Aorta (tissue), 5 donors: ENCODE data around the gene COQ4. TPM values are rescaled to one million over a fixed set of nuclear protein-coding genes. Genes with fewer than 3 reads are reported as not detected.

Experiments
- ATAC-seq: fragments of 200-7000 bp; cut with Tn5 transposase; one replicate; pipeline ENCODE4 v1.9.1; 2022; ENCODE audit warnings: moderate library complexity; ENCODE audit not compliant: low FRiP score
- DNase-seq, 2 donors: peaks; one replicate each; pipeline ENCODE4 v3.0.0-alpha.2; 2020
- H3K27ac ChIP-seq, 2 donors: one replicate each; pipeline ENCODE4 v1.5.1; 2013; ENCODE audit warnings: low read length in 2 of 2, mild to moderate bottlenecking in 2 of 2, moderate library complexity in 2 of 2, control low read depth in 1 of 2, inconsistent platforms in 1 of 2, low read depth in 1 of 2
- H3K27me3 ChIP-seq, 2 donors: one replicate each; pipeline ENCODE4 v1.6.1; 2013; ENCODE audit warnings: control low read depth in 1 of 2, low read length in 1 of 2, mild to moderate bottlenecking in 1 of 2, moderate library complexity in 1 of 2; ENCODE audit not compliant: insufficient read depth in 2 of 2, control insufficient read depth in 1 of 2
- H3K36me3 ChIP-seq, 2 donors: one replicate each; pipeline ENCODE4 v1.6.1; 2013; ENCODE audit warnings: control low read depth in 1 of 2, low read length in 1 of 2, mild to moderate bottlenecking in 1 of 2; ENCODE audit not compliant: insufficient read depth in 2 of 2, control insufficient read depth in 1 of 2
- H3K4me1 ChIP-seq, 2 donors: one replicate each; pipeline ENCODE4 v1.6.1; 2013; ENCODE audit warnings: low read length in 2 of 2, control low read depth in 1 of 2, mild to moderate bottlenecking in 1 of 2, moderate library complexity in 1 of 2; ENCODE audit not compliant: insufficient read depth in 2 of 2, control insufficient read depth in 1 of 2
- H3K4me3 ChIP-seq, 2 donors: one replicate each; pipeline ENCODE4 v1.5.1; 2013; ENCODE audit warnings: low read length in 2 of 2, control low read depth in 1 of 2, mild to moderate bottlenecking in 1 of 2
- H3K9me3 ChIP-seq: one replicate; pipeline ENCODE4 v1.6.1; 2013; ENCODE audit warnings: mild to moderate bottlenecking, low read length; ENCODE audit not compliant: control insufficient read depth
- WGBS, 2 donors: extraction: QIAGEN DNeasy Blood & Tissue Kit; methylation state at CpG; one replicate each; pipeline ENCODE4 v1.1.7; 2013; 5-methylcytosine and 5-hydroxymethylcytosine counted together
- intact Hi-C, 2 donors: fragments of 100-400 bp; cut with DNase I; formaldehyde crosslinking; loops; one replicate each; pipeline versions ENCODE4 v1.14.2 to v1.15.0; 2022
- polyA plus RNA-seq, 2 donors: library from polyadenylated mRNA; stranded (reverse); fragments of 200-250 nt; gene quantifications; one replicate each; pipeline ENCODE4 v1.2.3, GENCODE V29; 2013
- total RNA-seq, 2 donors: library from RNA; stranded (reverse); fragmentation: NEBNext Ultra II Directional; extraction: Animal tissue kit (Norgen Biotek cat#: 25700); gene quantifications; one replicate each; pipeline ENCODE4 v1.2.1, GENCODE V29; 2021
- donor health status: healthy with polysubstance abuse.
- donor health status: Bipolar disorder and iron deficiency.
- donor health status: DM: no; HTN: no; CAD: no.
- donor health status: DM: no; HTN: no; CAD: no.
- donor health status: DM: yes; HTN: yes; CAD: no.

Gene COQ4
- total and polyA plus RNA-seq, 4 donors, result 14.7 to 53.8 (median 25.3) TPM

DNA sequence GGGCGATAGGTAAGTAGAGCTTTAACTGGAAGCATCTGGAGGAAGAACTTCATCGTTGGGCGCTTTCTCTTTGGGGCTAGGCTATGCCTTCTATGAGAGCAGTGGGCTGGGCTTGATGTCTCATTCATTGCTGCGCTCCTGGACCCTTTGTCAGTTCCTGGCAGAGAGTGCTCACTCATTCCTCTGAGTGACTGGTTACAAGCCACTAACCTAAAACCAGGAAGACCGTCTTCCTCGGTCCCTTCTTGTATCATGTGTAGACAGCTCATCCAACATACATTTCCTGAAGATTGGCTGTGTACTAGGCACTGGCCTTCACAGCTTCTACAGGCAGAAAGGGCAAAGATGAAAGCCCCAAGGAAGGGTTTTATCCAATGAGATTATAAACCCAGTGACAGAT, 40.1 kb upstream of the COQ4 start:
- intact Hi-C loops, result no loop called here
- Histone ChIP-seq H3K27me3 (no peaks in the 10 kb centered on the region), H3K36me3 (no peaks in the 10 kb centered on the region), H3K27ac (no peak overlapping the region), H3K4me3 (no peak overlapping the region), H3K4me1 (no peaks in the 10 kb centered on the region), H3K9me3 (no peaks in the 10 kb centered on the region)
- DNase-seq (no peak), ATAC-seq (no peak)
- 94 to 95% methylated on average over 6 of the region's 6 CpGs for WGBS, 2 donors

DNA sequence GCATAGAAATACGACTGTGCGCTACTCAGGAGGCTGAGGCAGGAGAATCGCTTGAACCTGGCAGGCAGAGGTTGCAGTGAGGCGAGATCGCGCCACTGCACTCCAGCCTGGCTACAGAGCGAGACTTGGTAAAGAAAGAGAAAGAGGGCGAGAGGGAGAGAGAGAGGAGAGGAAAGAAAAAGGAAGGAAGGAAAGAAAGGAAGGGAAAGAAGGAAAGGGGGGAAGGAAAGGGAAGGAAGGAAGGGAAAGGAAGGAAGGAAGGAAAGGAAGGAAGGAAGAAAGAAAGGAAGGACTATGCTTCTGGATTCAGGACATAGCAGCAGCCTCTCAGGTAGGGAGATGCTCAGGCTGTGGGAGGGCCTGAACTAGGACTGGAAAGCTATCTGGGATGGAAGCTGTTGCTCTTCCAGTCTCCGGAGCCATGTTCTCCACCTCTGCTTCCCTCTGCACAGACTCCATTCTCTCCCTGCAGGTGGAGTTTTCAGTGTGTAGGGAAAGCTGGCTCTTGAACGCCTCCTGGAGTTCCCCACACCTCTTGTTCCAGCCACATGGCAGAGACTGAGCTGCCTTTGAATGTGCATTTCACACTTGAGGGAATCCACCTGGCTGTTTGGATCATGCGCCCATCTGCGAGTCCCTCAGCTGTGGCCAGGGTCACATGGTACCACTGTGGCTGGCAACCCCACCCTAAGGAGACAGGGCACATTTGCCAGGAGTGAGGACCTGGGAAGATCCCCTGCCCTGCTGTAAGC, 37.4 kb upstream of the COQ4 start:
- H3K9me3 ChIP-seq, result no peaks in the 10 kb centered on the region
- intact Hi-C loops, result no loop called here
- 94 to 97% methylated on average over 12 of the region's 12 CpGs for WGBS, 2 donors
- no peaks in the 10 kb centered on the region for H3K4me1 ChIP-seq
- H3K27ac ChIP-seq, result no peak overlapping the region
- H3K4me3 ChIP-seq, result no peak overlapping the region
- no peaks in the 10 kb centered on the region for H3K27me3 ChIP-seq
- no peaks in the 10 kb centered on the region for H3K36me3 ChIP-seq
- ATAC-seq (no peak), DNase-seq (no peak)

DNA sequence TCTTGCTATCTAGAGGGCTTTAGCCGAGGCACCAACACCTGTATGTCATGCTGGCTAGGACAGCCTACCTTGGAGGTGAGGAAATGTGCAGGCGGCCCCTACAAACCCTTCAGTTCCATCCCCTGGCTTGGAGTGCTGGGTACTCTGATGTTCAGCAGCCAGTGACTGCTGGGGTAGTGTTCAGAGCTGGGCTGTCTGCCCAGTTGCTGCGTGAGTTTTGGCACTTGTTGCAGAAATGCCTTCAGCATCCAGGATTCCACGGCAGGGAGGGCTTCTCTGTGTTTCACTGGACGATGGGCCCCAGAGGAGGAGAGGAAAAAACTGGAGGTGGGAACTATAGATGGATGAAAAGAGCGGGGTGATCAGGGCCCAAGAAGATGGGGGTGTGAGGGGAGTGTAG, 36.2 kb upstream of the COQ4 start:
- Histone ChIP-seq H3K4me1 (no peaks in the 10 kb centered on the region), H3K9me3 (no peaks in the 10 kb centered on the region), H3K27ac (no peak overlapping the region), H3K4me3 (no peak overlapping the region), H3K27me3 (no peaks in the 10 kb centered on the region), H3K36me3 (no peaks in the 10 kb centered on the region)
- DNase-seq (no peak), ATAC-seq (no peak)
- intact Hi-C loops, result no loop called here
- WGBS, 2 donors, result 9 to 16% methylated on average over 6 of the region's 6 CpGs

DNA sequence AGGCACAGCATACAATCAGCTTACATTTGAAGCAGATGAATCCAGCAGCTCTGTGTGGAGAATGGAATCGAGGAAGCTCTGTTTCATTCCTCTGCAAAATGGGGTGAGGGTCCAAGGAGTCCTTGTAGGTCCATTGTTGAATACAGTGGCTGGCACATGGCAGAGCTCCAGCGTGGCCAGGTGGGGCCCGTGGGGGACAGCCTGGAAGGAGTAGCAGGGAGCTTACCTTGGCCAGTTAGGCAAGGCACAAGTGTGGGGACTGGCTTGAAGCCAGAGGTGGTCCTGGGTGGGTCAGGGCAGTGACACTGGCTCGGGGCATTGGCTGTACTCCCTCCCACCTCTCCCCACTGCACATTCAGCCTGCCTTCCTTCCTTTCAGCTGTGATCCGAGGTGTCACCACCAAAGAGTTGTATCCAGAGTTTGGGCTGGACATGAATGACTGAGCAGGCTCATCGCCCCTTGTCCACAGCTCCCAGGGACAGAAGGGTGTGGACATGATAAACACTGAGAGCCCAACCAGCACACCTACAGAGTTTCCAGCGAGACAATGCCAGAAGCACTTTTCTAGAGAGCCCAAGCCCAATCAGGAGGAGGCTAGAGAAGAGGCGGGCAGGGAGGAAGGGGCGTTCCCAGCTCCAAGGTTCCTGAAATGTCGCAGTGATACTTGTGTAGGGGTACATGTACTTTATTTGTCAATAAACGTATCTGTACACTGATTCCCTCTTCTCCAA, 34.2 kb upstream of the COQ4 start:
- WGBS, 2 donors, result 88 to 89% methylated on average over 11 of the region's 11 CpGs
- Histone ChIP-seq H3K9me3 (no peaks in the 10 kb centered on the region), H3K4me1 (no peaks in the 10 kb centered on the region), H3K4me3 (no peak overlapping the region), H3K27ac (no peak overlapping the region), H3K27me3 (no peaks in the 10 kb centered on the region), H3K36me3 (no peaks in the 10 kb centered on the region)
- intact Hi-C loops, result no loop called here
- ATAC-seq (no peak), DNase-seq (no peak)

DNA sequence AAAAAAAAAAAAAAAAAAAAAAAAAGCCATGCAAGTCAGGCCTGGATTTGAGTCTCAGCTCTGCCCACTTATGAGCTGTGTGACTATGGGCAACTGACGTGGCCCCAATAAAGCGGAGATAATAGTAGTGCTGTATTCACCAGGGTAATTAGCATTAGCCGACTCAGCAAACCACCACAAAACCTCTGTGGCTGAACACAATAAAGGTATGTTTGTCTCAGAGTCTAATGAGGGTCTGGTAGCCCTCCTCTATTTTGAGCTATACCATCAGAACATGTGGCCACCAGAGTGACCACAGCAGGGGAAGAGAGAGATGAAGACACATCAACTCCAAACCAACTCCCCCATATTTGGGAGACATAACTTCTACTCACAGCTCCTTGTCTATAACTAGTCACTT, 30.6 kb upstream of the COQ4 start:
- WGBS, 2 donors, result 92 to 98% methylated on average over 3 of the region's 3 CpGs
- ATAC-seq (no peak), DNase-seq (no peak)
- H3K4me1 ChIP-seq, result no peaks in the 10 kb centered on the region
- no peaks in the 10 kb centered on the region for H3K27me3 ChIP-seq
- H3K27ac ChIP-seq, result no peak overlapping the region
- H3K9me3 ChIP-seq, result no peaks in the 10 kb centered on the region
- H3K36me3 ChIP-seq, result no peaks in the 10 kb centered on the region
- H3K4me3 ChIP-seq, result no peak overlapping the region
- intact Hi-C loops, result loop anchor here in 1 of 2 donors (10.0 kb wide), 2 partner anchors 53 to 133 kb away; partner anchors contain the start of genes CERCAM and SLC27A4

DNA sequence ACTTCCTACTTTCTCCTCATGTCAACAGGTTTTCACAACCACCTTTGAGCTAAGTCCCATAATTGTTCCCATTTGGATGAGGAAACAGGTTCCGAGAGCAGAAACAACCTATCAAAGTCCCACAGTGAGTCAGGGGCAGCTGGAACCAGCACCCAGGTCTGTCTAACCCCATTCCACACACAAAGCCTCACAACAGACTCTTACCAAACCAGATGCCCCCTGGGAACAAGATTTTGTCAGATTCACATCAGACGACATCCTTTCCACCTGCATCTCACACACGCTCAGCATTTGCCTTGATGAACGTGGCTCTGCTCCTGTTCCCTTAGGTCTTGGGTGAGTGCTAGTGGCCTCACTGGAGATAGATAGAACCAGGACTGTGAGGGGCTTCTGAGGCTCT, 29.5 kb upstream of the COQ4 start:
- no peaks in the 10 kb centered on the region for H3K36me3 ChIP-seq
- no peak overlapping the region for H3K4me3 ChIP-seq
- no peak for DNase-seq
- no peaks in the 10 kb centered on the region for H3K4me1 ChIP-seq
- intact Hi-C loops, result loop anchor here in 1 of 2 donors (10.0 kb wide), 2 partner anchors 52 to 132 kb away; partner anchors contain the start of genes CERCAM and SLC27A4
- H3K9me3 ChIP-seq, result no peaks in the 10 kb centered on the region
- H3K27ac ChIP-seq, result no peak overlapping the region
- no peaks in the 10 kb centered on the region for H3K27me3 ChIP-seq
- 89 to 97% methylated on average over 4 of the region's 4 CpGs for WGBS, 2 donors
- ATAC-seq, result no peak

DNA sequence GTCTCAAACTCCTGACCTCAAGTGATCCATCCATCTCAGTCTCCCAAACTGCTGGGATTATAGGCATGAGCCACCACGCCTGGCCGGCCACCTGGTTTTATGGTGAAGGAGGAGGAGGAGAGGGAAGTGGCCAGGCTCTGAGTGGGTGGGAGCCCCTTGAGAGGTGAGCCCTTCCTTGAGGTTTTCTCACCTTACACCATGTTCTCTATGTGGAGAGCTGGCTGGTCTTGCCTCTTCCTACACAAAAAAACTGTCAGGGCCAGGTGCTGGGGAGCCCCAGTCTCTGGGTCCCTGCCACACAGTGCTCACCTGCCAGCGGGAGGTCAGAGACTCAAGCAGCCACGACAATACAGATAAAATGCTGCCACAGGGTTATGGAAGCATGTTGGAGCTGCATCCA, 28.5 kb upstream of the COQ4 start:
- Histone ChIP-seq H3K27me3 (no peaks in the 10 kb centered on the region), H3K36me3 (no peaks in the 10 kb centered on the region), H3K4me1 (no peaks in the 10 kb centered on the region), H3K9me3 (no peaks in the 10 kb centered on the region), H3K27ac (no peak overlapping the region), H3K4me3 (no peak overlapping the region)
- intact Hi-C loops, result loop anchor here in 1 of 2 donors (10.0 kb wide), 2 partner anchors 51 to 131 kb away; partner anchors contain the start of genes CERCAM and SLC27A4
- ATAC-seq (no peak), DNase-seq (no peak)
- WGBS, 2 donors, result 88 to 89% methylated on average over 4 of the region's 4 CpGs

DNA sequence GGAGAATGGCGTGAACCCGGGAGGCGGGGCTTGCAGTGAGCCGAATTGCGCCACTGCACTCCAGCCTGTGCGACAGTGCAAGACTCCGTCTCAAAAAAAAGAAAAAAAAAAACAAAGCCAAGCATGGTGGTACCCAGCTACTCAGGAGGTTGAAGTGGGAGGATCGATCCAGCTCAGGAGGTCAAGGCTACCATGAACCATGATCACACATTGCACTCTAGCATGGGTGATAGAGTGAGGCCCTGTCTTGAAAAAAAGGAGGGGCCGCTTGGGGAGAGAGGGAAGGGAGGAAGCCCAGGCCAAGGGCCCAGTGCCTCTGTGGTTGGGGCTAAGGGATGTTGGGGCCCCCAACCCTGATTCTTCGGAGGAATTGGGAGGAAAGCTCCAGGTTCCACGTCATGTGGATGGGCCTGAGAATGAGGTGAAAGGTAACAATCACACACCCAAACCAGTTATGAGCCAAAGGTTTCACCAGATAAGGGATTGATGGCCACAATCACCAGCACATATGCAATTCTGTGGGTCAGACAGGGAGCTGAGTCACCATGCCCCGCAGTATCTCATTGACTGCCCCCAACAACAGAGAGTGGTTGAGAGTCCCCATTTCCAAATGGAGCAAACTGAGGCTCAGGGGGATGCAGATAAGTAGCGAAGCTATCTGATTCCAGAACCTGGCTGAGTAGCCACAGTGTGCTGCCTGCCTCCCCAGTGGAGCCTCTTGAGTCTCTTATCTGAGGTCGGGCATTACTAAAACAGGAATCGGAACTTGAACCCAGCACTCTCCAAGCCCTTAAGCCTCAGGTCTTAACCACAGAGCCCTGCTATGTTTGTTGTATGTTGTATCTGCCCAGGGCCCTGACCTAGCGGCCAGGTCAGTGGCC, 26.1 kb upstream of the COQ4 start:
- H3K9me3 ChIP-seq, result no peaks in the 10 kb centered on the region
- intact Hi-C loops, result loop anchor here (5.0 to 10.0 kb wide), 3 partner anchors 36 to 128 kb away; partner anchors contain the start of genes CERCAM (in 1 of the 2) and SLC27A4 (in 1 of the 2)
- ATAC-seq, result no peak

More for the DNA sequence above, 26.1 kb upstream of the COQ4 start:
- no peaks in the 10 kb centered on the region for H3K4me1 ChIP-seq
- H3K27me3 ChIP-seq, result no peaks in the 10 kb centered on the region
- H3K36me3 ChIP-seq, result no peaks in the 10 kb centered on the region
- no peak overlapping the region for H3K27ac ChIP-seq
- no peak for DNase-seq
- WGBS, 2 donors, result 90 to 92% methylated on average over 16 of the region's 16 CpGs
- no peak overlapping the region for H3K4me3 ChIP-seq
